AG04449 (cell line): Measurements from ENCODE around the gene SLCO2A1.

ENCODE experiments used
- CTCF ChIA-PET: fragments of 350-600 bp; formaldehyde crosslinking; extraction: SDS; loops from one replicate; lab custom pipeline; 2021; ENCODE audit warnings: antibody characterized with exemption; lab: Yijun Ruan, JAX
- POLR2A ChIA-PET: fragments of 400-600, 350-600 bp; formaldehyde crosslinking; extraction: SDS; loops from one replicate; lab custom pipeline; 2020; ENCODE audit warnings: antibody characterized with exemption, inconsistent platforms; lab: Yijun Ruan, JAX
- DNase-seq: peaks from one replicate; pipeline ENCODE4 v3.0.0-alpha.2; 2010; ENCODE audit warnings: low read depth, low spot score
- H3K4me3 ChIP-seq: 2 replicates; pipeline ENCODE4 v1.5.1; 2011; ENCODE audit warnings: low read depth, mild to moderate bottlenecking, control low read depth, low read length
- TF ChIP-seq, protein P1 (sequence below): IDR thresholded peaks from one replicate; pipeline ENCODE4 v1.5.1; 2011; ENCODE audit warnings: mild to moderate bottlenecking, moderate library complexity, low read length, control low read depth, inconsistent platforms; ENCODE audit not compliant: insufficient read depth; ENCODE audit errors: missing control alignments

Gene SLCO2A1

DNA sequence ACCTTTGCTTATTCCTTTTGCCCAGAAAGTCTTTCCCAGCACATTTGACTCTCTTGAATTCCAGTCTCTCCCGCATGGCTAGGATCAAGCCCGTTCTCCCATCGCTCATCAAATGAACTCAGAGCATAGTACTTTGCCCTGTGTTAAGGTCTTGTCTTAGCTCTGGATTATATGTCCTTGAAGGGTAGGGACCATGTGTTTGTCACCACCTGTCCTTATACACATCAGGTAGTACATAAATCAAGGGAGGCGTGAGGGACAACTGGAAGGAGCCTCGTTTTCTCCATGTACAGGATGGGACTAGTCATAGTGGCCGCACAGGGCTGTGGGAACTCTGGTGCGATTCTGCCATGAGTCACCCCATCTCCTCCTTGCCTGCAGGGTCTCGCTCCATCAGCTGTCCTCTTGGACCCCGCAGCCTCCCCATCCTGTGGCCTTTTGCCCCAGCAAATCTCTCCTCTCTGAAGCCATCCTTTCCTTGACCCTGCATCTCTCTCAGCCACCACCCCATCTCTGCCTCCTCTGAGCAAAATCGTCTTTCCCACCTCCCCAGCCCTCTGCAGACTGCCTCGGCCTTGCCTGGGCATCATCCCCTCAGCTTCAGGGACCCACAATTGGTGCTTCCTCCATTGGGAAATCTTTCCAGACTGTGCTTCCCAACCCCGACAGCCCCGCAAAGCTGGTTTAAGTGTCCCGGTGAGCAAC lies 100.7 kb downstream of the SLCO2A1 start:
- ChIA-PET POLR2A (no interaction called here), CTCF (interaction anchor here (0.8 to 8.2 kb wide), 28 partner anchors 8 to 371 kb away, joined by 3 to 139 read pairs (median 6); no protein-coding TSS in a partner anchor)
- H3K4me3 ChIP-seq, result no peak overlapping the region
- DNase-seq, result no peak
- TF ChIP-seq, protein P1, sequence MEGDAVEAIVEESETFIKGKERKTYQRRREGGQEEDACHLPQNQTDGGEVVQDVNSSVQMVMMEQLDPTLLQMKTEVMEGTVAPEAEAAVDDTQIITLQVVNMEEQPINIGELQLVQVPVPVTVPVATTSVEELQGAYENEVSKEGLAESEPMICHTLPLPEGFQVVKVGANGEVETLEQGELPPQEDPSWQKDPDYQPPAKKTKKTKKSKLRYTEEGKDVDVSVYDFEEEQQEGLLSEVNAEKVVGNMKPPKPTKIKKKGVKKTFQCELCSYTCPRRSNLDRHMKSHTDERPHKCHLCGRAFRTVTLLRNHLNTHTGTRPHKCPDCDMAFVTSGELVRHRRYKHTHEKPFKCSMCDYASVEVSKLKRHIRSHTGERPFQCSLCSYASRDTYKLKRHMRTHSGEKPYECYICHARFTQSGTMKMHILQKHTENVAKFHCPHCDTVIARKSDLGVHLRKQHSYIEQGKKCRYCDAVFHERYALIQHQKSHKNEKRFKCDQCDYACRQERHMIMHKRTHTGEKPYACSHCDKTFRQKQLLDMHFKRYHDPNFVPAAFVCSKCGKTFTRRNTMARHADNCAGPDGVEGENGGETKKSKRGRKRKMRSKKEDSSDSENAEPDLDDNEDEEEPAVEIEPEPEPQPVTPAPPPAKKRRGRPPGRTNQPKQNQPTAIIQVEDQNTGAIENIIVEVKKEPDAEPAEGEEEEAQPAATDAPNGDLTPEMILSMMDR, result no peak

DNA sequence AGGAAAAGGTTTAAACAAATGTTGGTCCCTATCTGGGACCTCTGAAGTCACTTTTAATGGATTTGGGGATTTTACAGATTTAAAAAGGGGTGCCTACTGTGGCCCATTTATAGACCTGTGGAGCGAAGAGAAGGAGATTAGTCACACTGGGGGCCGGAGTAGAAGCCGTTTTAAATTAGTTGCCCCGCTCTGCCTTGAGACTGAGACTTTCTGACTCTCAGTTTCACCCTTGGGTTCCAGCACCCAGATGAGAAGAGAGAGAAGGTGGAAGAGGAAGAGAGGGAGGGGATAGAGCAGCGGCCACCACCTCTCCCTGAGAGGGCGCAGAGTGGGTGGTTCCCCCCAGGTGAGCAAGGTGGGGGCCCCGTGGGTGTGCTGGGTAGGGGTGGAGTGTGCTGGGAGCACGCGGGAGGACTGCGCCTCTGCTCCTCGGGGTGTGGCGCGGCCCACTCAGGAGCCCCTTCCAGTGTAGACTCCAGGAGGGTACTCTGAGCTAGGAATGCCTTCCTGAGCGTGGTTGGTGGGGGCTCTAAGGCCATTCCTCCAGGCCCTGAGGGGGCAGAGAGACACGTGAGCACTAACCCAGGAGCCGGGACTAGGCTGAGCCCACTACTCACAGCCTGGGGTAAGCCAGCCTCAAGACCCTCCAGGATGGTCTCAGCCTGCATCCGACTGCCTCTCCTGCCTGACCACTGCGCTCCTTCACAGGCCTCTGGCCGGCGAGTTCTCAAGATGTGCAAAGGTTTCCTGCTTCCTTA lies 101.4 kb downstream of the SLCO2A1 start:
- TF ChIP-seq, protein P1, result no peak
- no peak overlapping the region; the same call in 1 of the 2 replicates for H3K4me3 ChIP-seq
- CTCF ChIA-PET, result interaction anchor here (0.6 to 8.2 kb wide), 35 partner anchors 9 to 1202 kb away, joined by 3 to 139 read pairs (median 4); no protein-coding TSS in a partner anchor
- no peak for DNase-seq
- POLR2A ChIA-PET, result no interaction called here

DNA sequence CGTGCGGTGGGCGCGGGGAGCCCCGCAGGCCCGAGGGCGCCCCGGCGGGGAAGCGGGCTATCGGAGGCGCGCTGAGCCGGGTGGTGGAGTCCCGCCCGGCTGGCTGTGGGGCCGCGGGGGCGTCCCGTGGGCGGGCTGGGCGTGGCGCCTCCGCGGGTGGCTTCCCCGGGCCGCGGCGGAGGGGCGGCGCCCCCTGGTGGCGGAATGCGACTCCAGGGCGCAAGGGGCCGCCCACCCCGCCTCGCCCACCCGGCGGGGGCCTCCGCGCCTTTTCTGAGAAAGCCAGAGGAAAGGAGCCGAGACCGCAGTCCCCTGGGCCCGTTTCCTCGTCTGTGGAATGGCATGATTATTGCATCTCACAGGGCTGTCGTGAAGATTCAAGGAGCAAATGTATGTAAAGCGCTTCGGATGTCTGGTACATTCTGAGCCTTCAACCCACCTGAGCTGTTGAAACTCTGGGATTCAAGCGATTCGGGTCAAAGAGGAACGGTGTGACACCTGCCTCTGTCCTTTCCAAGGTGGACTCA lies 102.1 kb downstream of the SLCO2A1 start:
- TF ChIP-seq, protein P1, result peak; percentile 72
- ChIA-PET CTCF (interaction anchor here (0.6 to 8.2 kb wide), 31 partner anchors 8 to 1201 kb away, joined by 3 to 139 read pairs (median 5); no protein-coding TSS in a partner anchor), POLR2A (no interaction called here)
- DNase-seq, result no peak
- H3K4me3 ChIP-seq, result peak overlapping the region; percentile 52

DNA sequence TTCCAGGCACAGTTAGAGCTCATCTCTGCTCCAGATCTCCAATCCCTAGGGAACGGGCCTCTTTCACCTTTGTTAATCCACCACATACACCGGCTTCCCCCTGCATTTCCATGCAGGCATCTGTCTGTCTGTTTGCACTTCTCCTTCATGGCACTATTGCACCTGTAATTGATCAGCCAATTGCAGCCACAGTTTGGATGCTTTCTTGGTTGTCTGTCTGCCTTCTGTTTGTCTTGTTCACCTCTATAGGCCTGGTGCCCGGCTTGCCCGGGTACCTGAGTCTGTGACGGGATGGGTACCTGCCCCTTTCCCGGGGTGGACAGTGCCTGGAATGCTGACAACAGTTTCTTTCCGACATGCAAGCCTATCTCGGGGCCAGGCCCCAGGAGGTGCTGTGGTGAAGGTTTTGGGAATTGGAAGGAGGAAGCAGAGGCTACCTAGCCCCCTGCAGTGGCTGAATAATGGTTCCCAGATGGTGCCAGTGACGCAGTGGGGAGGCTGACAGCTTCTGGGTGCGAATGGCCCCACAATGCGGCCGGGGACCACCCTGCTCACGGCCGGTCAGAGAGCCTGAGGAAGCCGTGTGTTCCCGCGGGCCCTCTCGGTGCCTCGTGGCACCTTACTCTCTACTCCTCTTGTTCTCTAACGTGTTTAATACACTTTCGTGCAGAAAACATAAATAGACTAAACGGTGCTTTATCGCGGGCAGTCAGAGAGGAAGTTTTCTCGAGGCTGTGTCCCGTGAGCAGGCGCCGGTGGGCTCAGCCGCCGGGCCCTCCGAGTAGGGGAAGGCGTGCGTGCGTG lies 102.8 kb downstream of the SLCO2A1 start:
- DNase-seq, result no peak
- TF ChIP-seq, protein P1, result no peak
- CTCF ChIA-PET, result interaction anchor here (0.6 to 8.2 kb wide), 13 partner anchors 10 to 286 kb away, joined by 3 to 139 read pairs (median 9); no protein-coding TSS in a partner anchor
- POLR2A ChIA-PET, result no interaction called here
- peak overlapping the region; percentile 52 for H3K4me3 ChIP-seq

DNA sequence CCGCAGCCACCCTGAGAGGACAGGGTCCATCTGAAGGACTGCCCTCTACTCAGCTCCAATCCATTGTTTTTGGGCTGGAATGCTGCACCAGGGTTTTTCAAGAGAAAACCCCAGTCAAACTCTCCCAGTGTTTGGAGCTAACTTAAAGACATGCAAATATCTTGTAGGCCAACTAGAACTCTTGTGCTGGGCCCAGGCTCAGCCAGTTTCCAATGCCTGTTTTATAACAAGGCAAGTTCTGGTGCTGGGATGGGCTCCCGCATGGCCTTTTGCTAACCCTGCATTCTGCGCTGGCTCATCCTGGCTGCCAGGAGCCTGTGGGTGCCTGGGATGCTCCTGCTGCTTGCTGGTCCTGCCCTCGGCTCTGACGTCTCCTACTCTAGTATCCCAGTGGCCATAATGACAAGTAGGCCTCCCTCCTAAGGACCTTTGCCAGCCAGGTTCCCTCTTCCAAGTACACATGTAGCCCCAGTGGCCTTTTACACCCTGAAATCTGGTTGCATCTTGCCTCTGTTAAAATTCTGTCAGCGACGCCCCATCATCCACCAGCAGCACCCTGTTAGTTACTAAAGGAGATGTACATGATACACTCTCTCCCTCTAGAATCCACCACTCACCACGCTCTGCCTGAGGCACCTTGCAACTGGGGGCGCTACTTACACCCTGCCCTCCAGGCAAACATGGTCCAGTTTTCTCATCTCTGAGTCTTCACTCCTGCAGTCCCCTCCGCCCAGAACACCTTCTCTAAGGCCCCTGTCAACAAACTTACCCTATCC lies 103.6 kb downstream of the SLCO2A1 start:
- no peak for DNase-seq
- POLR2A ChIA-PET, result no interaction called here
- TF ChIP-seq, protein P1, result no peak
- H3K4me3 ChIP-seq, result no peak overlapping the region
- CTCF ChIA-PET, result interaction anchor here (0.6 to 8.2 kb wide), 8 partner anchors 10 to 286 kb away, joined by 3 to 76 read pairs (median 5); no protein-coding TSS in a partner anchor
